ENCODE results near the gene TRAPPC10.

DNA sequence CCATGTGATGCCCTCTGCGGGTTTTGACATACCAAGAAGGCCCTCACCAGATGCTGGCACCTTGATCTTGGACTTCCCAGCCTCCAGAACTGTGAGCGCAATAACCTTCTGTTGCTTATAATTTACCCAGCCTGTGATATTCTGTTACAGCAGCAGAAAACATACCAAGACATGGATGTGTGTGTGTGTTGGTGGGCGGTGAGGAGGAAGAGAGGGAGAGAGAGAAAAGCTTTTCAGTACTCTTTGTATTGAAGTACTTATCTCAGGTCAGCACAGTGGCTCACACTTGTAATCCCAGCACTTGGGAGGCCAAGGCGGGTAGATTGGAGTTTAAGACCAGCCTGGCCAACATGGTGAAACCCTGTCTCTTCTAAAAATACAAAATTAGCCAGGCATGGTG is 23.1 kb downstream of the TRAPPC10 start:
- TF ChIP-seq, protein P1, sequence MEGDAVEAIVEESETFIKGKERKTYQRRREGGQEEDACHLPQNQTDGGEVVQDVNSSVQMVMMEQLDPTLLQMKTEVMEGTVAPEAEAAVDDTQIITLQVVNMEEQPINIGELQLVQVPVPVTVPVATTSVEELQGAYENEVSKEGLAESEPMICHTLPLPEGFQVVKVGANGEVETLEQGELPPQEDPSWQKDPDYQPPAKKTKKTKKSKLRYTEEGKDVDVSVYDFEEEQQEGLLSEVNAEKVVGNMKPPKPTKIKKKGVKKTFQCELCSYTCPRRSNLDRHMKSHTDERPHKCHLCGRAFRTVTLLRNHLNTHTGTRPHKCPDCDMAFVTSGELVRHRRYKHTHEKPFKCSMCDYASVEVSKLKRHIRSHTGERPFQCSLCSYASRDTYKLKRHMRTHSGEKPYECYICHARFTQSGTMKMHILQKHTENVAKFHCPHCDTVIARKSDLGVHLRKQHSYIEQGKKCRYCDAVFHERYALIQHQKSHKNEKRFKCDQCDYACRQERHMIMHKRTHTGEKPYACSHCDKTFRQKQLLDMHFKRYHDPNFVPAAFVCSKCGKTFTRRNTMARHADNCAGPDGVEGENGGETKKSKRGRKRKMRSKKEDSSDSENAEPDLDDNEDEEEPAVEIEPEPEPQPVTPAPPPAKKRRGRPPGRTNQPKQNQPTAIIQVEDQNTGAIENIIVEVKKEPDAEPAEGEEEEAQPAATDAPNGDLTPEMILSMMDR (IDR thresholded peaks at IDR 0.05; ENCODE audit: low read depth, low read length, poor library complexity, severe bottlenecking), result no peak
- no peak for TF ChIP-seq EZH2phosphoT487 (IDR thresholded peaks at IDR 0.05; ENCODE audit: borderline replicate concordance, low read length)
